Neural cell (in vitro differentiated cells): Measurements from ENCODE around the gene MSANTD2. TPM values are rescaled to one million over a fixed set of nuclear protein-coding genes. Genes with fewer than 3 reads are reported as not detected.

Source experiments
- H2AFZ ChIP-seq: fragments of 200-600, 300-800 bp; sonication (generic), shearing (Covaris generic); 2 replicates; pipeline ENCODE4 v1.6.0; 2014; ENCODE audit warnings: low read depth, mild to moderate bottlenecking, antibody characterized with exemption, low read length, moderate library complexity
- H3F3A ChIP-seq: fragments of 200-600 bp; shearing (Covaris generic); 2 replicates; pipeline ENCODE4 v1.6.1; 2016; ENCODE audit warnings: mild to moderate bottlenecking, moderate library complexity, mixed read lengths, antibody characterized with exemption, low read length; ENCODE audit not compliant: insufficient read depth, poor library complexity, severe bottlenecking
- H3K27ac ChIP-seq: fragments of 200-600, 300-800 bp; sonication (generic), shearing (Covaris generic); 2 replicates; pipeline ENCODE4 v1.5.1; 2014; ENCODE audit warnings: mild to moderate bottlenecking, low read length, moderate library complexity
- H3K27me3 ChIP-seq: fragments of 300-800, 200-600 bp; sonication (generic), shearing (Covaris generic); 2 replicates; pipeline ENCODE4 v1.6.0; 2014; ENCODE audit warnings: mild to moderate bottlenecking, low read depth, low read length, moderate library complexity; ENCODE audit not compliant: insufficient read depth
- H3K36me3 ChIP-seq: fragments of 300-800, 200-600 bp; sonication (generic), shearing (Covaris generic); 2 replicates; pipeline ENCODE4 v1.5.1; 2014; ENCODE audit warnings: mild to moderate bottlenecking, antibody characterized with exemption, low read length, moderate library complexity; ENCODE audit not compliant: insufficient read depth
- H3K4me2 ChIP-seq: fragments of 300-800, 200-600 bp; sonication (generic), shearing (Covaris generic); 2 replicates; pipeline ENCODE4 v1.6.0; 2014; ENCODE audit warnings: mild to moderate bottlenecking, low read length
- H3K4me3 ChIP-seq: fragments of 300-800, 200-600 bp; sonication (generic), shearing (Covaris generic); 2 replicates; pipeline ENCODE4 v1.5.1; 2014; ENCODE audit warnings: mild to moderate bottlenecking, low read length, moderate library complexity
- H3K79me2 ChIP-seq: fragments of 200-600 bp; shearing (Covaris generic); replicated peaks from 2 replicates; pipeline ENCODE4 v1.6.0; 2014; ENCODE audit warnings: mild to moderate bottlenecking, low read length, moderate library complexity; ENCODE audit not compliant: insufficient read depth
- H3K9ac ChIP-seq: fragments of 300-800, 200-600 bp; sonication (generic), shearing (Covaris generic); 2 replicates; pipeline ENCODE4 v1.6.1; 2016; ENCODE audit warnings: mild to moderate bottlenecking, low read length, mixed read lengths
- H3K9me2 ChIP-seq: fragments of 200-600 bp; shearing (Covaris generic); 2 replicates; pipeline ENCODE4 v1.6.1; 2016; ENCODE audit warnings: mild to moderate bottlenecking, low read length, mixed read lengths; ENCODE audit not compliant: insufficient read depth
- H3K9me3 ChIP-seq: fragments of 200-600, 300-800 bp; sonication (generic), shearing (Covaris generic); 2 replicates; pipeline ENCODE4 v1.6.1; 2016; ENCODE audit warnings: mild to moderate bottlenecking, mixed run types, low read length, moderate library complexity, mixed read lengths
- H4K20me1 ChIP-seq: fragments of 200-600 bp; shearing (Covaris generic); 2 replicates; pipeline ENCODE4 v1.6.1; 2016; ENCODE audit warnings: mild to moderate bottlenecking, mixed run types; ENCODE audit not compliant: insufficient read depth
- EP300 ChIP-seq: fragments of 450-650 bp; conservative IDR thresholded peaks from 2 replicates; pipeline ENCODE4 v1.6.1; 2014; ENCODE audit warnings: antibody characterized with exemption, mild to moderate bottlenecking, moderate library complexity; ENCODE audit not compliant: poor library complexity, severe bottlenecking
- EZH2 ChIP-seq: fragments of 200-600, 300-800 bp; shearing (Covaris generic), sonication (generic); IDR thresholded peaks from 2 replicates; pipeline ENCODE4 v1.6.1; 2014; ENCODE audit warnings: antibody characterized with exemption, low read length, borderline replicate concordance, mild to moderate bottlenecking; ENCODE audit not compliant: insufficient read depth, poor library complexity, severe bottlenecking
- MXI1 ChIP-seq: fragments of 450-650 bp; conservative IDR thresholded peaks from 2 replicates; pipeline ENCODE4 v1.6.1; 2014; ENCODE audit warnings: antibody characterized with exemption, mild to moderate bottlenecking; ENCODE audit not compliant: poor library complexity, severe bottlenecking
- POLR2AphosphoS5 ChIP-seq: IDR thresholded peaks from 2 replicates; pipeline ENCODE4 v1.6.1; 2012
- RAD21 ChIP-seq: fragments of 450-650 bp; conservative IDR thresholded peaks from 2 replicates; pipeline ENCODE4 v1.6.1; 2014; ENCODE audit warnings: antibody characterized with exemption, mild to moderate bottlenecking, moderate library complexity
- SMC3 ChIP-seq: fragments of 450-650 bp; conservative IDR thresholded peaks from 2 replicates; pipeline ENCODE4 v1.6.1; 2014; ENCODE audit warnings: antibody characterized with exemption, mild to moderate bottlenecking, moderate library complexity; ENCODE audit not compliant: poor library complexity
- TAF1 ChIP-seq: IDR thresholded peaks from 2 replicates; pipeline ENCODE4 v1.6.1; 2012; ENCODE audit warnings: low read depth
- polyA plus RNA-seq: library from polyadenylated mRNA; depleted of rRNA; stranded (reverse); fragments of >200 nt; gene quantifications from 2 replicates; pipeline ENCODE4 v1.2.3, GENCODE V29; 2014
- TF ChIP-seq, protein P1 (sequence below): IDR thresholded peaks from 2 replicates; pipeline ENCODE4 v1.6.1; 2012; ENCODE audit warnings: borderline replicate concordance
- TF ChIP-seq, protein P2 (sequence below): fragments of 450-650 bp; IDR thresholded peaks from 2 replicates; pipeline ENCODE4 v1.5.1; 2014; ENCODE audit warnings: antibody characterized with exemption, mild to moderate bottlenecking, moderate library complexity; ENCODE audit not compliant: poor library complexity, severe bottlenecking

The MSANTD2 gene
- polyA plus RNA-seq, 1 donor from 2014 or later, result 45.3 TPM

DNA sequence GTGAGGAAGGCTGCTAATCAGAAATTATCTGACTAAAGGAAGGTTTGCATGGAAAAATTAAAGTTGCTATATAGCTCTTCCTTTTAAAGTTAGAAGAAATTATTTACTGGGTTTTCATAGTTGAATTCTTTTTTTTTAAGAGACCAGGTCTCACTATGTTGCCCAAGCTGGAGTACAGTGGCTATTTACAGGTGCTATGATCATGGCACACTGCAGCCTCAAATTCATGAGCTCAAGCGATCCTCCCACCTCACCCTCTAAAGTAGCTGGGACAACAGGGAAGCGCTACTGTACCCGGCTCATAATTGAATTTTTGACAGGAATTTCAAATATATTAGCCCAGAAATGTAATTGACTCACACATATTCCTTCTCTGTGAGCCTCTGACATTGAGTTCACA is 3.9 kb downstream of the MSANTD2 start:
- Histone ChIP-seq H2AFZ (no peak overlapping the region), H3K36me3 (no peaks in the 10 kb centered on the region), H3K27me3 (no peaks in the 10 kb centered on the region), H4K20me1 (peaks cover 3% of the 10 kb centered on the region), H3K9me2 (no peaks in the 10 kb centered on the region), H3K9me3 (no peaks in the 10 kb centered on the region), H3K4me2 (no peak overlapping the region), H3K27ac (no peak overlapping the region), H3F3A (peaks cover 4% of the 10 kb centered on the region), H3K79me2 (peaks cover 80% of the 10 kb centered on the region), H3K9ac (no peak overlapping the region), H3K4me3 (no peak overlapping the region)
- TF ChIP-seq POLR2AphosphoS5 (no peak), EP300 (no peak), MXI1 (no peak), TAF1 (no peak), EZH2 (no peak), SMC3 (no peak), RAD21 (no peak)
- TF ChIP-seq, protein P1, sequence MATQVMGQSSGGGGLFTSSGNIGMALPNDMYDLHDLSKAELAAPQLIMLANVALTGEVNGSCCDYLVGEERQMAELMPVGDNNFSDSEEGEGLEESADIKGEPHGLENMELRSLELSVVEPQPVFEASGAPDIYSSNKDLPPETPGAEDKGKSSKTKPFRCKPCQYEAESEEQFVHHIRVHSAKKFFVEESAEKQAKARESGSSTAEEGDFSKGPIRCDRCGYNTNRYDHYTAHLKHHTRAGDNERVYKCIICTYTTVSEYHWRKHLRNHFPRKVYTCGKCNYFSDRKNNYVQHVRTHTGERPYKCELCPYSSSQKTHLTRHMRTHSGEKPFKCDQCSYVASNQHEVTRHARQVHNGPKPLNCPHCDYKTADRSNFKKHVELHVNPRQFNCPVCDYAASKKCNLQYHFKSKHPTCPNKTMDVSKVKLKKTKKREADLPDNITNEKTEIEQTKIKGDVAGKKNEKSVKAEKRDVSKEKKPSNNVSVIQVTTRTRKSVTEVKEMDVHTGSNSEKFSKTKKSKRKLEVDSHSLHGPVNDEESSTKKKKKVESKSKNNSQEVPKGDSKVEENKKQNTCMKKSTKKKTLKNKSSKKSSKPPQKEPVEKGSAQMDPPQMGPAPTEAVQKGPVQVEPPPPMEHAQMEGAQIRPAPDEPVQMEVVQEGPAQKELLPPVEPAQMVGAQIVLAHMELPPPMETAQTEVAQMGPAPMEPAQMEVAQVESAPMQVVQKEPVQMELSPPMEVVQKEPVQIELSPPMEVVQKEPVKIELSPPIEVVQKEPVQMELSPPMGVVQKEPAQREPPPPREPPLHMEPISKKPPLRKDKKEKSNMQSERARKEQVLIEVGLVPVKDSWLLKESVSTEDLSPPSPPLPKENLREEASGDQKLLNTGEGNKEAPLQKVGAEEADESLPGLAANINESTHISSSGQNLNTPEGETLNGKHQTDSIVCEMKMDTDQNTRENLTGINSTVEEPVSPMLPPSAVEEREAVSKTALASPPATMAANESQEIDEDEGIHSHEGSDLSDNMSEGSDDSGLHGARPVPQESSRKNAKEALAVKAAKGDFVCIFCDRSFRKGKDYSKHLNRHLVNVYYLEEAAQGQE, result no peak
- TF ChIP-seq, protein P2, sequence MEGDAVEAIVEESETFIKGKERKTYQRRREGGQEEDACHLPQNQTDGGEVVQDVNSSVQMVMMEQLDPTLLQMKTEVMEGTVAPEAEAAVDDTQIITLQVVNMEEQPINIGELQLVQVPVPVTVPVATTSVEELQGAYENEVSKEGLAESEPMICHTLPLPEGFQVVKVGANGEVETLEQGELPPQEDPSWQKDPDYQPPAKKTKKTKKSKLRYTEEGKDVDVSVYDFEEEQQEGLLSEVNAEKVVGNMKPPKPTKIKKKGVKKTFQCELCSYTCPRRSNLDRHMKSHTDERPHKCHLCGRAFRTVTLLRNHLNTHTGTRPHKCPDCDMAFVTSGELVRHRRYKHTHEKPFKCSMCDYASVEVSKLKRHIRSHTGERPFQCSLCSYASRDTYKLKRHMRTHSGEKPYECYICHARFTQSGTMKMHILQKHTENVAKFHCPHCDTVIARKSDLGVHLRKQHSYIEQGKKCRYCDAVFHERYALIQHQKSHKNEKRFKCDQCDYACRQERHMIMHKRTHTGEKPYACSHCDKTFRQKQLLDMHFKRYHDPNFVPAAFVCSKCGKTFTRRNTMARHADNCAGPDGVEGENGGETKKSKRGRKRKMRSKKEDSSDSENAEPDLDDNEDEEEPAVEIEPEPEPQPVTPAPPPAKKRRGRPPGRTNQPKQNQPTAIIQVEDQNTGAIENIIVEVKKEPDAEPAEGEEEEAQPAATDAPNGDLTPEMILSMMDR, result no peak

DNA sequence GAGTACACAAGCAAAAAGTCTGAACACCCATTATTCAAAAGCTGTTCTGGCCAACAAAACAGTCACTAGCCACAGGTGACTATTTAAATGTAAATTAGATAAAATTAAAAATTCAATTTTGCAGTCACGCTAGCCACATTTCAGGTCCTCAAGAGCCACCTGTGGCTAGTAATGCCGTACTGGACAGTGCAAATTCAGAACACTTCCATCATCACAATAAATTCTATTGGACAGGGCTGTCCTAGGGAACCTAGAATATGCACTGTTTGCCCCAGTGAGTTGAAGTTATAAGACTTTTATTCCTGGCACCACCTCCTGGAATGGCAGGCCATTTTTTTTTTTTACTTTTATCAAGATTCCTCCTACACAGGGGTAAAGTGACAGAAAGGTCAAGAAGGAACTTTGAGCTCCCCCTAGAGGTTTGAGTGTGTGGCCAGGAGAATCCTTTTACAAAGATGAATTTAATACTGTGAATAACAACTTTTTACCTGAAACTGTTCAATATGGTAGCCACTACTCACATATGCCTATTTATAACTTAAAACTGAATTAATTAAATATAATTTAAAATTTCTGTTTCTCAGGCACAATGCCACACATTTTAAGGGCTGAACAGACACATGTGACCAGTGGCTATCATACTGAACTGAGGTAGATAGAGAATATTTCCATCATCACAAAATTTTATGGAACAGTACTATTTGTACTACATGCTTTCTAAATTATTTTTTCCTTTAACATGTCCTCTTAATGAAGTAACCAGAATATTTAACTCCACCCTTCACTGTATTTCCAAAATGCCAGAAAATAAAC is 6.5 kb downstream of the MSANTD2 start:
- peaks cover 97% of the 10 kb centered on the region for H3K79me2 ChIP-seq
- no peak overlapping the region for H3K4me3 ChIP-seq
- no peak overlapping the region for H3K27ac ChIP-seq
- H3K36me3 ChIP-seq, result no peaks in the 10 kb centered on the region
- H3K4me2 ChIP-seq, result no peak overlapping the region
- peaks cover 3% of the 10 kb centered on the region for H4K20me1 ChIP-seq
- no peak overlapping the region for H2AFZ ChIP-seq
- H3K9me3 ChIP-seq, result no peaks in the 10 kb centered on the region
- no peaks in the 10 kb centered on the region for H3K27me3 ChIP-seq
- TF ChIP-seq TAF1 (no peak), RAD21 (peak; percentile 33), SMC3 (peak; percentile 21)
- TF ChIP-seq, protein P2, result peak; percentile 54
- TF ChIP-seq, protein P1, result no peak
- H3K9ac ChIP-seq, result no peak overlapping the region
- peaks cover 4% of the 10 kb centered on the region for H3F3A ChIP-seq
- no peaks in the 10 kb centered on the region for H3K9me2 ChIP-seq
